Measurements from ENCODE around the gene MORN1.

The MORN1 gene

GRCh38 chr1:2404890-2405511, 13.6 kb upstream of the MORN1 start:
- DNase-seq (ENCODE audit: low read depth, low spot score) = no peak

GRCh38 chr1:2404142-2404889, 13.0 kb upstream of the MORN1 start:
- DNase-seq (ENCODE audit: low read depth, low spot score) = no peak

- no peak for DNase-seq (ENCODE audit: low read depth, low spot score)
Observed at GRCh38 chr1:2403273-2403672, 11.9 kb upstream of the MORN1 start.

- DNase-seq (ENCODE audit: low read depth, low spot score) = no peak
Observed at GRCh38 chr1:2402420-2402819, 11.1 kb upstream of the MORN1 start.

- no peak for DNase-seq (ENCODE audit: low read depth, low spot score)
Observed at GRCh38 chr1:2400950-2401649, 9.7 kb upstream of the MORN1 start.

- no peak for DNase-seq (ENCODE audit: low read depth, low spot score)
Observed at GRCh38 chr1:2400576-2400909, 9.2 kb upstream of the MORN1 start.

- DNase-seq (ENCODE audit: low read depth, low spot score) = no peak
Observed at GRCh38 chr1:2399890-2400575, 8.7 kb upstream of the MORN1 start.

GRCh38 chr1:2398871-2399270, 7.5 kb upstream of the MORN1 start:
- DNase-seq (ENCODE audit: low read depth, low spot score) = no peak

GRCh38 chr1:2397007-2397679, 5.8 kb upstream of the MORN1 start:
- no peak for DNase-seq (ENCODE audit: low read depth, low spot score)

GRCh38 chr1:2396476-2396875, 5.1 kb upstream of the MORN1 start:
- no peak for DNase-seq (ENCODE audit: low read depth, low spot score)

- DNase-seq (ENCODE audit: low read depth, low spot score) = no peak
Observed at GRCh38 chr1:2396059-2396458, 4.7 kb upstream of the MORN1 start.

- no peak for DNase-seq (ENCODE audit: low read depth, low spot score)
Observed at GRCh38 chr1:2395245-2395644, 3.9 kb upstream of the MORN1 start.

- DNase-seq (ENCODE audit: low read depth, low spot score) = no peak
Observed at GRCh38 chr1:2394761-2395160, 3.4 kb upstream of the MORN1 start.

- DNase-seq (ENCODE audit: low read depth, low spot score) = no peak
Observed at GRCh38 chr1:2394220-2394619, 2.9 kb upstream of the MORN1 start.

GRCh38 chr1:2393471-2393877, 2.1 kb upstream of the MORN1 start:
- no peak for DNase-seq (ENCODE audit: low read depth, low spot score)

GRCh38 chr1:2392686-2393085, 1.3 kb upstream of the MORN1 start:
- no peak for DNase-seq (ENCODE audit: low read depth, low spot score)

GRCh38 chr1:2391931-2392509, 666 bp upstream of the MORN1 start:
- DNase-seq (ENCODE audit: low read depth, low spot score) = no peak

GRCh38 chr1:2389644-2390043, 1.7 kb downstream of the MORN1 start:
- no peak for DNase-seq (ENCODE audit: low read depth, low spot score)

- no peak for DNase-seq (ENCODE audit: low read depth, low spot score)
Observed at GRCh38 chr1:2388004-2388913, 3.1 kb downstream of the MORN1 start.

Measured in ELF-1 (cell line).